COR-L47 (cell line): Measurements from ENCODE around the gene DENND6A.
"Not testable (repeated sequence)": the region's sequence is repeated elsewhere in the genome, so short reads cannot be mapped to it uniquely, and the experiment has no call there.

Experiments used
- DNase-seq: peaks from one replicate; lab custom pipeline; 2025; lab: John Stamatoyannopoulos, UW

Gene DENND6A

GRCh38 chr3:57627976-57628375, 64.9 kb downstream of the DENND6A start:
- no peak for DNase-seq

- DNase-seq, result no peak
These were observed 68.1 kb downstream of the DENND6A start for GRCh38 chr3:57624801-57625200.

- no peak for DNase-seq
These were observed 70.5 kb downstream of the DENND6A start for GRCh38 chr3:57622362-57622761.

GRCh38 chr3:57617739-57618138, 75.1 kb downstream of the DENND6A start:
- DNase-seq, result no peak

- DNase-seq, result no peak
These were observed 76.6 kb downstream of the DENND6A start for GRCh38 chr3:57616233-57616632.

GRCh38 chr3:57611870-57612269, 81.0 kb downstream of the DENND6A start:
- not testable (repeated sequence) for DNase-seq

GRCh38 chr3:57605683-57606082, 87.2 kb downstream of the DENND6A start:
- DNase-seq, result no peak

GRCh38 chr3:57604971-57605370, 87.9 kb downstream of the DENND6A start:
- DNase-seq, result no peak

GRCh38 chr3:57600195-57600594, 92.7 kb downstream of the DENND6A start:
- no peak for DNase-seq

GRCh38 chr3:57598765-57599360, 94.0 kb downstream of the DENND6A start:
- no peak for DNase-seq

- DNase-seq, result peak; percentile 90
These were observed 95.6 kb downstream of the DENND6A start, which contains the start of gene ARF4 for GRCh38 chr3:57597127-57597923. Gene ARF4 (minus strand): TSS chr3:57597344. CDS start chr3:57597140, 204 bp downstream.

GRCh38 chr3:57596495-57597126, 96.3 kb downstream of the DENND6A start:
- DNase-seq, result no peak

- DNase-seq, result no peak
These were observed 98.3 kb downstream of the DENND6A start for GRCh38 chr3:57594576-57594975.

- no peak for DNase-seq
These were observed 98.7 kb downstream of the DENND6A start for GRCh38 chr3:57594144-57594543.

GRCh38 chr3:57592306-57592705, 100.6 kb downstream of the DENND6A start:
- DNase-seq, result no peak

GRCh38 chr3:57587905-57588304, 105.0 kb downstream of the DENND6A start:
- no peak for DNase-seq

- DNase-seq, result no peak
These were observed 106.1 kb downstream of the DENND6A start for GRCh38 chr3:57586778-57587177.

- DNase-seq, result no peak
These were observed 109.3 kb downstream of the DENND6A start for GRCh38 chr3:57583544-57583943.

- DNase-seq, result peak; percentile 37
These were observed 110.3 kb downstream of the DENND6A start for GRCh38 chr3:57582474-57583168.

- DNase-seq, result no peak
These were observed 115.1 kb downstream of the DENND6A start for GRCh38 chr3:57577801-57578200.

GRCh38 chr3:57575966-57576626, 116.8 kb downstream of the DENND6A start:
- DNase-seq, result no peak
